Endothelial cell of umbilical vein (primary cell): Measurements from ENCODE around the gene TRIM27. TPM values are rescaled to one million over a fixed set of nuclear protein-coding genes. Genes with fewer than 3 reads are reported as not detected.

Experiments used
- BruUV-seq: library from RNA; stranded (reverse); fragments of 400-500 nt; replicated peaks from 2 replicates; lab custom pipeline; 2021; lab: Mats Ljungman, UMichigan
- CTCF ChIA-PET: fragments of 300-600, 350-600 bp; sonication (Branson Sonifier 250); formaldehyde crosslinking; loops from one replicate; lab custom pipeline; 2021; ENCODE audit warnings: antibody characterized with exemption, inconsistent platforms; lab: Charles Lee
- POLR2A ChIA-PET: fragments of 300-600, 350-600 bp; sonication (Branson Sonifier 250); formaldehyde crosslinking; loops from one replicate; lab custom pipeline; 2021; ENCODE audit warnings: antibody characterized with exemption, inconsistent platforms; lab: Charles Lee
- DNase-seq: peaks from one replicate; pipeline ENCODE4 v3.0.0-alpha.2; 2011; ENCODE audit warnings: low read depth, low spot score
- FAIRE-seq: peaks from 2 replicates; lab custom pipeline; 2011; peaks lifted over from hg19 to GRCh38; lab: Jason Lieb, UNC
- H2AFZ ChIP-seq: 2 replicates; pipeline ENCODE4 v1.6.0; 2012; ENCODE audit warnings: low read depth, low read length, control low read depth, inconsistent platforms
- H3K27ac ChIP-seq: 2 replicates; pipeline ENCODE4 v1.5.1; 2011; ENCODE audit warnings: low read depth, mild to moderate bottlenecking, control low read depth, low read length, moderate library complexity; ENCODE audit not compliant: insufficient read depth
- H3K27me3 ChIP-seq, 2 experiments: 2 replicates each; pipeline versions ENCODE4 v1.6.0 to v1.6.1; 2011; ENCODE audit warnings: low read length in 2 of 2, mixed read lengths in 1 of 2; ENCODE audit not compliant: control insufficient read depth in 2 of 2, insufficient read depth in 2 of 2
- H3K36me3 ChIP-seq, 2 experiments: 2 replicates in 1 of 2; 3 replicates in 1 of 2; pipeline ENCODE4 v1.5.1; 2011; ENCODE audit warnings: low read length in 2 of 2, mild to moderate bottlenecking in 1 of 2, moderate library complexity in 1 of 2; ENCODE audit not compliant: control insufficient read depth in 2 of 2, insufficient read depth in 2 of 2; ENCODE audit errors: extremely low read depth in 1 of 2
- H3K4me1 ChIP-seq: 3 replicates; pipeline ENCODE4 v1.5.1; 2011; ENCODE audit warnings: mild to moderate bottlenecking, low read length; ENCODE audit not compliant: control insufficient read depth, insufficient read depth; ENCODE audit errors: extremely low read depth
- H3K4me2 ChIP-seq: 2 replicates; pipeline ENCODE4 v1.6.1; 2011; ENCODE audit warnings: low read length, control low read depth, mixed read lengths; ENCODE audit not compliant: insufficient read depth
- H3K4me3 ChIP-seq, 3 experiments: fragments of 200-600 bp in 1 of 3; sonication (generic), shearing (Covaris generic) in 1 of 3; replicated peaks in 1 of 3; 2 replicates each; pipeline ENCODE4 v1.5.1; 2011 to 2016; ENCODE audit warnings: control low read depth in 3 of 3, low read length in 3 of 3, mild to moderate bottlenecking in 2 of 3, inconsistent platforms in 1 of 3, low read depth in 1 of 3, moderate library complexity in 1 of 3; ENCODE audit not compliant: insufficient read depth in 1 of 3
- H3K79me2 ChIP-seq: 2 replicates; pipeline ENCODE4 v1.6.0; 2012; ENCODE audit warnings: low read length, inconsistent platforms; ENCODE audit not compliant: control insufficient read depth, insufficient read depth
- H3K9ac ChIP-seq: replicated peaks from 2 replicates; pipeline ENCODE3; 2011; ENCODE audit warnings: low read length, control low read depth; ENCODE audit not compliant: insufficient read depth; ENCODE audit errors: extremely low read depth
- H3K9me1 ChIP-seq: replicated peaks from 3 replicates; pipeline ENCODE4 v1.6.0; 2011; ENCODE audit warnings: mild to moderate bottlenecking, low read length; ENCODE audit not compliant: control insufficient read depth, insufficient read depth; ENCODE audit errors: extremely low read depth
- H3K9me3 ChIP-seq: replicated peaks from 2 replicates; pipeline ENCODE4 v1.5.1; 2012; ENCODE audit warnings: low read length, inconsistent platforms; ENCODE audit not compliant: control insufficient read depth, insufficient read depth
- H4K20me1 ChIP-seq: replicated peaks from 2 replicates; pipeline ENCODE3; 2011; ENCODE audit warnings: mild to moderate bottlenecking, low read length; ENCODE audit not compliant: control insufficient read depth, insufficient read depth; ENCODE audit errors: extremely low read depth
- EZH2 ChIP-seq: IDR thresholded peaks from 2 replicates; pipeline ENCODE4 v1.6.1; 2012; ENCODE audit warnings: borderline replicate concordance, low read depth, mild to moderate bottlenecking, moderate library complexity, low read length, inconsistent platforms; ENCODE audit not compliant: severe bottlenecking
- FOS ChIP-seq: IDR thresholded peaks from 2 replicates; pipeline ENCODE4 v1.6.1; 2011; ENCODE audit warnings: mild to moderate bottlenecking, low read length, moderate library complexity, borderline replicate concordance; ENCODE audit not compliant: insufficient read depth
- GATA2 ChIP-seq: IDR thresholded peaks from 2 replicates; pipeline ENCODE4 v1.7.0; 2011; ENCODE audit warnings: low read depth, mild to moderate bottlenecking, moderate library complexity, mixed read lengths, low read length; ENCODE audit not compliant: insufficient read length, insufficient read depth
- POLR2A ChIP-seq: IDR thresholded peaks from 2 replicates; pipeline ENCODE4 v1.6.1; 2012; ENCODE audit warnings: low read depth, mild to moderate bottlenecking, control low read depth, low read length
- POLR2AphosphoS5 ChIP-seq: IDR thresholded peaks from 2 replicates; pipeline ENCODE4 v1.6.1; 2012; ENCODE audit warnings: low read depth, mild to moderate bottlenecking, control low read depth, low read length, moderate library complexity; ENCODE audit not compliant: insufficient read depth
- dilution Hi-C: fragments of 300-500 bp; cut with MboI; formaldehyde crosslinking; loops from one replicate; pipeline ENCODE4 v1.15.0; 2019; ENCODE audit warnings: low sequenced_read_pairs; ENCODE audit not compliant: extremely low pct_ligation_motif_present
- intact Hi-C: fragments of 100-400 bp; cut with micrococcal nuclease; formaldehyde crosslinking; loops from one replicate; pipeline ENCODE4 v1.10.0; 2022
- polyA plus RNA-seq, 4 experiments: library from polyadenylated mRNA; depleted of rRNA in 3 of 4; stranded (reverse) in 3 of 4; unstranded in 1 of 4; fragments of >200 nt; gene quantifications; 2 replicates each; pipeline versions ENCODE4 v1.2.1 to v1.2.3, GENCODE V29; 2011 to 2012; ENCODE audit warnings: missing spikeins in 1 of 4
- total RNA-seq: library from RNA; stranded (reverse); gene quantifications from 2 replicates; pipeline ENCODE4 v1.2.3, GENCODE V29; 2021
- TF ChIP-seq, protein P1 (sequence below), 2 donors: IDR thresholded peaks; 1 replicate in 1 of 2; 2 replicates in 1 of 2; pipeline ENCODE4 v1.5.1; 2011; ENCODE audit warnings: low read length in 2 of 2, mild to moderate bottlenecking in 2 of 2, moderate library complexity in 2 of 2, control low read depth in 1 of 2, inconsistent platforms in 1 of 2, low read depth in 1 of 2; ENCODE audit not compliant: insufficient read depth in 1 of 2; ENCODE audit errors: extremely low read depth in 1 of 2
- TF ChIP-seq, protein P2 (sequence below): IDR thresholded peaks from 2 replicates; pipeline ENCODE4 v1.6.1; 2011; ENCODE audit not compliant: insufficient read depth, insufficient read length

The TRIM27 gene
- total and polyA plus RNA-seq, 2 donors (not counting 3 experiments of a cell fraction or from before 2014, with no cell fraction given), result 67.1 to 69.2 TPM

DNA sequence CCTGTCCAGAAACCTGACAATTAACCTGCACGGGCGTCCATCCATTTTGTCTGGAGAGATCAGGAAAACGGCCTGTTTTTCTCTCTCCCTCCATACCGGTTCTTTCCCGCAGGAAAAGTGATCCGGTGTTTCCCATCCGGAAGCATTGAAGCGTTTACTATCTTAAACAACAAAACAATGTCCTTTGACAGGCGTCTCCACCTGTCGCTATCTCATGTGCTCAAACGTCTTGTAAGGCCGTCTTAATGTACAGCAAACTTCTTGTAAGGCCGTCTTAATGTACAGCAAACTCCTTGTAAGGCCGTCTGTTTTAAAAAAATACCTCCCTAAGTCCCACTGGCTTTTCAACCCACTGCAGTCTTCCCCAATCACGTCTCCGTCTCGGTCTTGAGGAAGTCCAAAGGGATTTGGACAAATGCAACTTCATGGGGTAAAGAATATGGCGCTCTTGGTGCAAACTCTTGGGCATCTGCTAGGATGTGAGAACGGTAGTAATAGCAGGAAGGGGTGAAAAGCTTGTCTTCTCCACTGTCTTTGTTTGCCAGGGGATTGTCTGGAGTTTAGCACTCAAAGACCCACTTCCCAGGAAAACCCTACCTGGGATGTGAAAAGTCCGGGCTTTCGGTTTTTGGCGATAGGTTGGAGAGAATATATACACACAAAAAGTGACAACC lies 29.9 kb upstream of the TRIM27 start:
- peaks cover 0 to 16% of the 10 kb centered on the region in 2 experiments for H3K27me3 ChIP-seq
- H3K9me1 ChIP-seq, result no peaks in the 10 kb centered on the region
- H4K20me1 ChIP-seq, result no peaks in the 10 kb centered on the region
- H3K36me3 ChIP-seq, result no peaks in the 10 kb centered on the region
- H3K27ac ChIP-seq, result no peak overlapping the region
- H2AFZ ChIP-seq, result peak overlapping the region; percentile 97
- DNase-seq, result peak; percentile 31
- H3K4me2 ChIP-seq, result peak overlapping the region; percentile 94
- peak; percentile 85 for FAIRE-seq
- intact Hi-C loops (loop anchor here (1.0 kb wide), 2 partner anchors 12 to 29 kb away; no protein-coding TSS in a partner anchor), dilution Hi-C loops (no loop called here)
- no TSS peak for BruUV-seq
- peak overlapping the region; percentile 26 for H3K9ac ChIP-seq
- TF ChIP-seq, protein P1, sequence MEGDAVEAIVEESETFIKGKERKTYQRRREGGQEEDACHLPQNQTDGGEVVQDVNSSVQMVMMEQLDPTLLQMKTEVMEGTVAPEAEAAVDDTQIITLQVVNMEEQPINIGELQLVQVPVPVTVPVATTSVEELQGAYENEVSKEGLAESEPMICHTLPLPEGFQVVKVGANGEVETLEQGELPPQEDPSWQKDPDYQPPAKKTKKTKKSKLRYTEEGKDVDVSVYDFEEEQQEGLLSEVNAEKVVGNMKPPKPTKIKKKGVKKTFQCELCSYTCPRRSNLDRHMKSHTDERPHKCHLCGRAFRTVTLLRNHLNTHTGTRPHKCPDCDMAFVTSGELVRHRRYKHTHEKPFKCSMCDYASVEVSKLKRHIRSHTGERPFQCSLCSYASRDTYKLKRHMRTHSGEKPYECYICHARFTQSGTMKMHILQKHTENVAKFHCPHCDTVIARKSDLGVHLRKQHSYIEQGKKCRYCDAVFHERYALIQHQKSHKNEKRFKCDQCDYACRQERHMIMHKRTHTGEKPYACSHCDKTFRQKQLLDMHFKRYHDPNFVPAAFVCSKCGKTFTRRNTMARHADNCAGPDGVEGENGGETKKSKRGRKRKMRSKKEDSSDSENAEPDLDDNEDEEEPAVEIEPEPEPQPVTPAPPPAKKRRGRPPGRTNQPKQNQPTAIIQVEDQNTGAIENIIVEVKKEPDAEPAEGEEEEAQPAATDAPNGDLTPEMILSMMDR (IDR thresholded peaks at IDR 0.05; ENCODE audit: extremely low read depth in 1 of 2, insufficient read depth in 1 of 2, low read depth in 1 of 2, low read length in 2 of 2), result no peak
- no peak for TF ChIP-seq POLR2AphosphoS5
- no peak for TF ChIP-seq FOS
- TF ChIP-seq, protein P2, sequence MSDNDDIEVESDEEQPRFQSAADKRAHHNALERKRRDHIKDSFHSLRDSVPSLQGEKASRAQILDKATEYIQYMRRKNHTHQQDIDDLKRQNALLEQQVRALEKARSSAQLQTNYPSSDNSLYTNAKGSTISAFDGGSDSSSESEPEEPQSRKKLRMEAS, result no peak
- no peak for TF ChIP-seq GATA2
- no peak for TF ChIP-seq POLR2A
- no peak for TF ChIP-seq EZH2
- H3K4me1 ChIP-seq, result peaks cover 10% of the 10 kb centered on the region
- peak overlapping the region; percentile 24 to 87 (median 83) for H3K4me3 ChIP-seq
- no peaks in the 10 kb centered on the region for H3K9me3 ChIP-seq
- ChIA-PET POLR2A (no interaction called here), CTCF (interaction anchor here (1.0 to 1.1 kb wide), 2 partner anchors 27 to 63 kb away, joined by 3 to 5 read pairs; no protein-coding TSS in a partner anchor)
- H3K79me2 ChIP-seq, result no peaks in the 10 kb centered on the region
